GM12878 (cell line): ENCODE results near the gene CLEC16A. TPM values are rescaled to one million over a fixed set of nuclear protein-coding genes. Genes with fewer than 3 reads are reported as not detected.

ENCODE experiments used
- ATAC-seq: fragments of 200-7000 bp; cut with Tn5 transposase; 3 replicates; pipeline ENCODE4 v1.9.1; 2020; ENCODE audit warnings: mild to moderate bottlenecking, moderate library complexity
- BruUV-seq: library from RNA; stranded (reverse); fragments of 400-500 nt; replicated peaks from 2 replicates; lab custom pipeline; 2021; lab: Mats Ljungman, UMichigan
- CTCF ChIA-PET: fragments of 300-600 bp; sonication (Branson Sonifier 250); formaldehyde crosslinking; extraction: SDS; loops from one replicate; lab custom pipeline; 2021; ENCODE audit warnings: inconsistent platforms; lab: Yijun Ruan, JAX
- POLR2A ChIA-PET: fragments of 350-600 bp; formaldehyde crosslinking; extraction: SDS; loops from one replicate; lab custom pipeline; 2021; ENCODE audit warnings: inconsistent platforms; lab: Charles Lee
- RAD21 ChIA-PET: fragments of 300-600 bp; sonication (Branson Sonifier 250); formaldehyde crosslinking; loops from one replicate; lab custom pipeline; 2023; ENCODE audit warnings: antibody characterized with exemption; ENCODE audit not compliant: unreplicated experiment; lab: Charles Lee
- SMC1A ChIA-PET: fragments of 300-600 bp; sonication (Branson Sonifier 250); formaldehyde crosslinking; loops from one replicate; lab custom pipeline; 2023; ENCODE audit not compliant: unreplicated experiment, uncharacterized antibody; lab: Charles Lee
- DNase-seq: peaks from one replicate; pipeline ENCODE4 v3.0.0-alpha.2; 2011; ENCODE audit warnings: low read depth, low spot score
- FAIRE-seq: peaks from 3 replicates; lab custom pipeline; 2011; peaks lifted over from hg19 to GRCh38; lab: Jason Lieb, UNC
- H2AFZ ChIP-seq: 2 replicates; pipeline ENCODE4 v1.6.0; 2011; ENCODE audit warnings: low read depth, low read length, control low read depth; ENCODE audit not compliant: control insufficient read depth
- H3K27ac ChIP-seq: 2 replicates; pipeline ENCODE4 v1.5.1; 2011; ENCODE audit warnings: control low read depth; ENCODE audit not compliant: control insufficient read depth, insufficient read depth
- H3K27me3 ChIP-seq, 2 experiments: replicated peaks in 1 of 2; 2 replicates each; pipeline versions ENCODE4 v1.6.0 to v1.6.1; 2011; ENCODE audit warnings: low read length in 1 of 2; ENCODE audit not compliant: control insufficient read depth in 2 of 2, insufficient read depth in 2 of 2
- H3K36me3 ChIP-seq, 2 experiments: 2 replicates each; pipeline ENCODE4 v1.5.1; 2011; ENCODE audit warnings: low read length in 1 of 2; ENCODE audit not compliant: control insufficient read depth in 2 of 2, insufficient read depth in 2 of 2
- H3K4me1 ChIP-seq: 2 replicates; pipeline ENCODE4 v1.6.1; 2011; ENCODE audit warnings: mild to moderate bottlenecking, low read length, moderate library complexity, mixed read lengths; ENCODE audit not compliant: control insufficient read depth, insufficient read depth
- H3K4me2 ChIP-seq: 2 replicates; pipeline ENCODE4 v1.6.0; 2011; ENCODE audit warnings: control low read depth; ENCODE audit not compliant: control insufficient read depth, insufficient read depth
- H3K4me3 ChIP-seq: fragments of 200-600 bp; sonication (generic); 2 replicates; pipeline ENCODE4 v1.5.1; 2016
- H3K79me2 ChIP-seq: 2 replicates; pipeline ENCODE4 v1.6.0; 2011; ENCODE audit warnings: low read length; ENCODE audit not compliant: control insufficient read depth, insufficient read depth
- H3K9ac ChIP-seq: 2 replicates; pipeline ENCODE4 v1.8.0; 2011; ENCODE audit warnings: low read length, control low read depth, mixed read lengths; ENCODE audit not compliant: control insufficient read depth, insufficient read depth
- H3K9me3 ChIP-seq: replicated peaks from 3 replicates; pipeline ENCODE4 v1.5.1; 2011; ENCODE audit warnings: mild to moderate bottlenecking, low read length; ENCODE audit not compliant: control insufficient read depth, insufficient read depth
- H4K20me1 ChIP-seq: 2 replicates; pipeline ENCODE4 v1.6.0; 2011; ENCODE audit not compliant: control insufficient read depth, insufficient read depth
- CEBPB ChIP-seq, 2 experiments: fragments of 150-350 bp in 1 of 2; IDR thresholded peaks; 2 replicates each; pipeline ENCODE4 v1.6.1; 2012 to 2014; ENCODE audit warnings: low read depth in 2 of 2, low read length in 2 of 2, borderline replicate concordance in 1 of 2, inconsistent platforms in 1 of 2
- JUNB ChIP-seq: IDR thresholded peaks from 2 replicates; pipeline ENCODE4 v1.6.1; 2016; ENCODE audit warnings: antibody characterized with exemption, mild to moderate bottlenecking
- KAT2A ChIP-seq: conservative IDR thresholded peaks from 2 replicates; pipeline ENCODE4 v1.6.1; 2011; ENCODE audit warnings: low read depth, low read length; ENCODE audit not compliant: control insufficient read depth
- NFIC ChIP-seq: IDR thresholded peaks from 2 replicates; pipeline ENCODE4 v1.6.1; 2012; ENCODE audit warnings: low read depth, mild to moderate bottlenecking, inconsistent platforms, low read length, moderate library complexity
- NRF1 ChIP-seq: conservative IDR thresholded peaks from 2 replicates; pipeline ENCODE4 v1.6.1; 2011; ENCODE audit warnings: mild to moderate bottlenecking, low read depth, low read length, improper control_type of control experiment
- PBX3 ChIP-seq: IDR thresholded peaks from 2 replicates; pipeline ENCODE4 v1.6.1; 2011; ENCODE audit warnings: mild to moderate bottlenecking, low read depth, low read length, moderate library complexity; ENCODE audit not compliant: insufficient replicate concordance
- POLR2A ChIP-seq: IDR thresholded peaks from 2 replicates; pipeline ENCODE4 v1.6.1; 2011; ENCODE audit warnings: low read depth, mild to moderate bottlenecking, low read length
- POLR2AphosphoS2 ChIP-seq: IDR thresholded peaks from 2 replicates; pipeline ENCODE4 v1.6.1; 2011; ENCODE audit warnings: low read depth, mild to moderate bottlenecking, low read length, improper control_type of control experiment, moderate library complexity
- POLR2AphosphoS5 ChIP-seq: IDR thresholded peaks from 2 replicates; pipeline ENCODE4 v1.6.1; 2011; ENCODE audit warnings: mild to moderate bottlenecking, low read length, inconsistent platforms
- POU2F2 ChIP-seq: IDR thresholded peaks from 3 replicates; pipeline ENCODE4 v1.6.1; 2011; ENCODE audit warnings: low read depth, mild to moderate bottlenecking, low read length, borderline replicate concordance
- PRDM15 ChIP-seq: fragments of 450-650 bp; formaldehyde crosslinking; IDR thresholded peaks from 2 replicates; pipeline ENCODE4 v1.4.0; 2020; ENCODE audit warnings: mild to moderate bottlenecking, moderate library complexity
- SRF ChIP-seq, 2 experiments: IDR thresholded peaks; 2 replicates each; pipeline ENCODE4 v1.6.1; 2011; ENCODE audit warnings: low read depth in 2 of 2, low read length in 2 of 2, mild to moderate bottlenecking in 1 of 2, moderate library complexity in 1 of 2
- ZNF274 ChIP-seq: IDR thresholded peaks from one replicate; pipeline ENCODE4 v1.8.0; 2011; ENCODE audit not compliant: insufficient read length, insufficient read depth
- WGBS: methylation state at CpG from one replicate; pipeline ENCODE4 v1.1.6; 2016; ENCODE audit warnings: low lambda C conversion rate; ENCODE audit not compliant: insufficient replicate concordance, insufficient coverage; ENCODE audit errors: missing lambda C conversion rate; 5-methylcytosine and 5-hydroxymethylcytosine counted together
- in situ Hi-C: fragments of 300-500 bp; cut with MboI; formaldehyde crosslinking; loops from 9 replicates; pipeline ENCODE4 v1.14.3; 2018; ENCODE audit warnings: mixed read lengths
- intact Hi-C: fragments of 100-400 bp; cut with micrococcal nuclease; formaldehyde crosslinking; loops from one replicate; pipeline ENCODE4 v1.14.2; 2022; ENCODE audit not compliant: unreplicated experiment
- polyA plus RNA-seq, 11 experiments: library from polyadenylated mRNA; depleted of rRNA in 4 of 11; unstranded in 6 of 11; stranded (reverse) in 5 of 11; fragments of >200 nt; fragmentation: Nextera tagmentation in 4 of 11; fragmentation: Illumina TruSeq in 1 of 11; extraction: Ambion mirVana in 4 of 11; extraction: Trizol in 1 of 11; gene quantifications; 1 replicate in 1 of 11; 2 replicates in 10 of 11; pipeline versions ENCODE4 v1.2.1 to v1.2.3, GENCODE V29; 2011 to 2016; ENCODE audit warnings: inconsistent platforms in 2 of 11, missing spikeins in 2 of 11, low read depth in 1 of 11
- total RNA-seq, 4 experiments: library from RNA; depleted of rRNA in 3 of 4; stranded (reverse); fragments of >200 nt in 3 of 4; fragmentation: Illumina TruSeq in 1 of 4; extraction: Trizol in 1 of 4; gene quantifications; 2 replicates each; pipeline versions ENCODE4 v1.2.1 to v1.2.3, GENCODE V29; 2013 to 2021
- TF ChIP-seq, protein P1 (sequence below): fragments of 450-650 bp; IDR thresholded peaks from 2 replicates; pipeline ENCODE4 v1.6.1; 2014; ENCODE audit warnings: mild to moderate bottlenecking
- TF ChIP-seq, protein P2 (sequence below): IDR thresholded peaks from 2 replicates; pipeline ENCODE4 v1.6.1; 2012; ENCODE audit warnings: low read depth, low read length, improper control_type of control experiment

Gene CLEC16A
- total and polyA plus RNA-seq, 10 of the 15 experiments (the other 5 are each of a cell fraction or from before 2014, with no cell fraction given), result 1.5 to 28.8 (median 19.2) TPM

GRCh38 chr16:11102523-11102898, 158.1 kb downstream of the CLEC16A start:
- Histone ChIP-seq H2AFZ (no peak overlapping the region), H3K4me3 (no peak overlapping the region), H3K36me3 (peaks cover 0 to 3% of the 10 kb centered on the region in 2 experiments; a peak in 1 of 4 replicates), H3K9ac (no peak overlapping the region), H3K4me2 (no peak overlapping the region), H3K27me3 (no peaks in the 10 kb centered on the region), H4K20me1 (no peaks in the 10 kb centered on the region), H3K27ac (no peak overlapping the region), H3K4me1 (peaks cover 55% of the 10 kb centered on the region), H3K9me3 (no peaks in the 10 kb centered on the region), H3K79me2 (no peaks in the 10 kb centered on the region)
- POLR2A ChIA-PET, result interaction anchor here (0.5 to 1.0 kb wide), 4 partner anchors 10 to 25 kb away, joined by 3 to 7 read pairs (median 4); no protein-coding TSS in a partner anchor
- BruUV-seq, result no TSS peak
- ATAC-seq (no peak), FAIRE-seq (no peak), DNase-seq (no peak)
- TF ChIP-seq NFIC (no peak), NRF1 (no peak), JUNB (no peak), SRF (IDR thresholded peaks at IDR 0.05; ENCODE audit: low read depth in 2 of 2, low read length in 2 of 2) (no peak), POU2F2 (no peak), CEBPB (IDR thresholded peaks at IDR 0.05; ENCODE audit: borderline replicate concordance in 1 of 2, low read depth in 2 of 2, low read length in 2 of 2) (no peak), PBX3 (no peak), ZNF274 (no peak), PRDM15 (no peak), POLR2A (no peak), KAT2A (no peak), POLR2AphosphoS5 (no peak), POLR2AphosphoS2 (no peak)
- TF ChIP-seq, protein P1, sequence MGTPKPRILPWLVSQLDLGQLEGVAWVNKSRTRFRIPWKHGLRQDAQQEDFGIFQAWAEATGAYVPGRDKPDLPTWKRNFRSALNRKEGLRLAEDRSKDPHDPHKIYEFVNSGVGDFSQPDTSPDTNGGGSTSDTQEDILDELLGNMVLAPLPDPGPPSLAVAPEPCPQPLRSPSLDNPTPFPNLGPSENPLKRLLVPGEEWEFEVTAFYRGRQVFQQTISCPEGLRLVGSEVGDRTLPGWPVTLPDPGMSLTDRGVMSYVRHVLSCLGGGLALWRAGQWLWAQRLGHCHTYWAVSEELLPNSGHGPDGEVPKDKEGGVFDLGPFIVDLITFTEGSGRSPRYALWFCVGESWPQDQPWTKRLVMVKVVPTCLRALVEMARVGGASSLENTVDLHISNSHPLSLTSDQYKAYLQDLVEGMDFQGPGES, result no peak
- TF ChIP-seq, protein P2, sequence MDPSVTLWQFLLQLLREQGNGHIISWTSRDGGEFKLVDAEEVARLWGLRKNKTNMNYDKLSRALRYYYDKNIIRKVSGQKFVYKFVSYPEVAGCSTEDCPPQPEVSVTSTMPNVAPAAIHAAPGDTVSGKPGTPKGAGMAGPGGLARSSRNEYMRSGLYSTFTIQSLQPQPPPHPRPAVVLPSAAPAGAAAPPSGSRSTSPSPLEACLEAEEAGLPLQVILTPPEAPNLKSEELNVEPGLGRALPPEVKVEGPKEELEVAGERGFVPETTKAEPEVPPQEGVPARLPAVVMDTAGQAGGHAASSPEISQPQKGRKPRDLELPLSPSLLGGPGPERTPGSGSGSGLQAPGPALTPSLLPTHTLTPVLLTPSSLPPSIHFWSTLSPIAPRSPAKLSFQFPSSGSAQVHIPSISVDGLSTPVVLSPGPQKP, result no peak
- in situ Hi-C loops, result no loop called here
- SMC1A ChIA-PET, result interaction anchor here (0.5 to 4.0 kb wide), 8 partner anchors 10 to 122 kb away, joined by 3 to 26 read pairs (median 7); no protein-coding TSS in a partner anchor
- CTCF ChIA-PET, result interaction anchor here (0.6 to 5.0 kb wide), 8 partner anchors 9 to 254 kb away, joined by 3 to 20 read pairs (median 3); no protein-coding TSS in a partner anchor
- RAD21 ChIA-PET, result interaction anchor here (1.0 to 3.3 kb wide), 6 partner anchors 8 to 120 kb away, joined by 3 to 20 read pairs (median 4); no protein-coding TSS in a partner anchor
- 46% methylated on average over 3 of the region's 3 CpGs for WGBS
- intact Hi-C loops, result loop anchor here (5.0 to 10.0 kb wide), 2 partner anchors 155 to 252 kb away; partner anchors contain the start of gene SOCS1
